GM12873 (cell line): Measurements from ENCODE around the gene TNS2.

Experiments
- TF ChIP-seq, protein P1 (sequence below): IDR thresholded peaks from 2 replicates; pipeline ENCODE4 v1.5.1; 2012; ENCODE audit warnings: low read depth, mild to moderate bottlenecking, moderate library complexity, low read length, control low read depth; ENCODE audit not compliant: insufficient read depth; ENCODE audit errors: missing control alignments

Gene TNS2

DNA sequence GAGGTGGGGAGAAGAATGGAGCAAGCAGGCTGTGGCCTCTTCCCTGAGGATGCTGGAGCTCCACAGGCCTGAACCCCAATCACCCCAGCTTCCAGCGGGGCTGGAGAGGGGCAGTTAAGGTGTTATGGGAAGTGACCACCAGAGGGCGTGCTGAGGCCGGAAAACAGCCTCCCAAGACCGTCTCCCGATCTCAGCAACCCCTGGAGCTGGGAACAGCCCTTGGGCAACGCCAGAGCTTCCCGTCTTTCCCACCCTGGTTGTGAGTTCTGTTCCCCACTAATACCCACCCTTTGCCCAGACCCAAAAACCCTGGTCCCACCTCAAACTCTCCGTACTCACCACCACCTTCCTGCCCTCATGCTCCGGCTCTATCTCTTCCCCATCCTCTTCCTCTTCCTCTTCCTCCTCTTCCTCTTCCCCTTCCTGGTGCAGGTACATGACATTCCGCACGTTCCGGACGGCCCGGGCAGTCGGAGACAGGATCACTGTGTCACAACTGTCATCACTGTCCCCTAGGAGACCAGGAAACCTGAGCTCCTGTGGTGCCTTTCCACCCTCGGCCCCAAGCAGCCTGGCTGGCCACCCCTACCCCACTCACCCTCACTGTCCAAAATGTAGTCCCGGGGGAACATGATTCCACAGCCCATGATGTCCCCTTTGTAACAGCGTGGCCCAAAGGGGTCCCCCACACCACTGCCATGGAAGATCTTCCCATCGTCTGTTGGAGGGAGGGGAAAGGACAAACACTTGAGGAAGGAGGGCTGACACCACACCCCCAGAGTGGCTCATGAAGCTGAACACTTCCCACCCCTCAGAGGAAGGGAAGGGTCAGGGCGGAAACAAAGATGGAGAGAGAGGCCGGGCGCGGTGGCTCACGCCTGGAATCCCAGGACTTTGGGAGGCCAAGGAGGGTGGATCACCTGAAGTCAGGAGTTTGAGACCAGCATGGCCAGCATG is 16.4 kb downstream of the TNS2 start:
- TF ChIP-seq, protein P1, sequence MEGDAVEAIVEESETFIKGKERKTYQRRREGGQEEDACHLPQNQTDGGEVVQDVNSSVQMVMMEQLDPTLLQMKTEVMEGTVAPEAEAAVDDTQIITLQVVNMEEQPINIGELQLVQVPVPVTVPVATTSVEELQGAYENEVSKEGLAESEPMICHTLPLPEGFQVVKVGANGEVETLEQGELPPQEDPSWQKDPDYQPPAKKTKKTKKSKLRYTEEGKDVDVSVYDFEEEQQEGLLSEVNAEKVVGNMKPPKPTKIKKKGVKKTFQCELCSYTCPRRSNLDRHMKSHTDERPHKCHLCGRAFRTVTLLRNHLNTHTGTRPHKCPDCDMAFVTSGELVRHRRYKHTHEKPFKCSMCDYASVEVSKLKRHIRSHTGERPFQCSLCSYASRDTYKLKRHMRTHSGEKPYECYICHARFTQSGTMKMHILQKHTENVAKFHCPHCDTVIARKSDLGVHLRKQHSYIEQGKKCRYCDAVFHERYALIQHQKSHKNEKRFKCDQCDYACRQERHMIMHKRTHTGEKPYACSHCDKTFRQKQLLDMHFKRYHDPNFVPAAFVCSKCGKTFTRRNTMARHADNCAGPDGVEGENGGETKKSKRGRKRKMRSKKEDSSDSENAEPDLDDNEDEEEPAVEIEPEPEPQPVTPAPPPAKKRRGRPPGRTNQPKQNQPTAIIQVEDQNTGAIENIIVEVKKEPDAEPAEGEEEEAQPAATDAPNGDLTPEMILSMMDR, result peak; percentile 94

GRCh38 chr12:53067074-53067992 is 17.5 kb downstream of the TNS2 start:
- TF ChIP-seq, protein P1, result no peak

DNA sequence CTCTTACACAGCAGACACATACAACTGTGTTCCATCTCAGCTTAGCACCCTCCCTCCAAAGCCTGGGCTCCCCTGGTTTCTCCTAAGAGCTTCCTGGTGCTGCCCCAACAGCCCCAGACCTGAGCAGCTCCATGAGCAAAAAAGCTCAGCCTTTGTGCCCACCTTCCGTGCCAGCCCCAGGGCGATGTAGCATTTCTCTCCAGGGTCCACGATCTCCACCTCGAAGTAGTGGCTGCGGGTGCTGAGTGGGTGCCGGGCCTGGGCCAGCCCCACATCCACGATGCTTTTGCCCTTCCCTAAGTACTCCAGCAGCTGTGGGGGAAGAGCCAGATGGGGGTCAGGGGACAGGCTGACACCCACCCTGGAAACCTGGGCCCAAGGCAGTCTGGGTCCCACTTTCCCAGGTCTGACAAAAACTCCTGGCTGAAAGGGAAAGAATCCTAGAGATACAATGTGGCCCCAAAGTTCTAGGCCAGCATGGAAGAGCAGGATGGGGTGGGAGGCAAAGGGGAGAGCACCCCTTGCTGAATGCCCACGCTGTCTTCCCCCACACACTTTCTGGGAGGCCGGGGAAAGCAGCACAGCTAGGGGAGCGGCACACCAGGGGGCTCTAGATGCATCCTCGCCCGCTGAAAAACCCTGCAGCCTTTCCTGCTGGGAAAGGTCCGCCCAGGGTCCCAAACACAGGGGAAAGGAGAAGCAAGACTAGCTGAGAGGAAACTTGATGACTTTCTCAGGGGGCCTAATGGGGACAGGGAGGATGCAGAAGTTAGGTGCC is 18.3 kb downstream of the TNS2 start:
- TF ChIP-seq, protein P1, result no peak

DNA sequence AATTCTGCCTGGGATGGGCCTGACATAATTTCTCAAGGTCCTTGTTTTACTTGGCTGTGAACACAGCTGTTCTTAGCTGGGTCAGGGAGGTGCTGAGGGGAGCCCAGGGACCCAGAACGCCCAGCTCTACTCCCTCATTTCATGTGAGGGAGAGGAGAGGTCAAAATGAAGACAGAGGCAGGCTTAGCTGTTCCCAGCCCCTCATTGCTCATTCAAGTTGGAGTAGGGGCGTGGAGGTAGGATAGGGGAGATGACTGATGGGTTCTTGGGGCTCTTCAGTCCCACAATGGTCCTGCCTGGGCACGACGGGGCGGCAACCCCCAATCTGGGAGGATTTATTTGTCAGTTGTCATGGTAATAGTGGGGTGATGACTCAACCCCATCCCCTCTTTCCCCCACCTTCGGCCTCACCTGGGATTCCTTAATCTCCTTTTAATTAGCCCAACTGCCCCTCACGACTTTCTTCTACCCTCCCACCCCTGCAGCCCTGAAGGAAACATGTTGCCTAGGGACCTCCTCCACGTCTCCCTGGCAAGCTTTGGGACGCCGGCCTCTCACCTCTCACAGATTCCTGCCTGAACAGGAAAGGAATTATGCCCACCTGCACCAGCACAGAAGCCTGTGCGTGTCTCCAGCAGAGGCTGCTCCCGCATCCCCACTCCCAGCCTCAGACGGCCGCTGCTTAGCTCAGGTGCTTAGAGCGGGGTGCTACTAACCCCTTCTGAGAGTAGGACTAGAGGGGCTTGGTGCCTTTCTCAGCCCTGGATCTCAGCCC is 19.1 kb downstream of the TNS2 start:
- TF ChIP-seq, protein P1, result no peak

DNA sequence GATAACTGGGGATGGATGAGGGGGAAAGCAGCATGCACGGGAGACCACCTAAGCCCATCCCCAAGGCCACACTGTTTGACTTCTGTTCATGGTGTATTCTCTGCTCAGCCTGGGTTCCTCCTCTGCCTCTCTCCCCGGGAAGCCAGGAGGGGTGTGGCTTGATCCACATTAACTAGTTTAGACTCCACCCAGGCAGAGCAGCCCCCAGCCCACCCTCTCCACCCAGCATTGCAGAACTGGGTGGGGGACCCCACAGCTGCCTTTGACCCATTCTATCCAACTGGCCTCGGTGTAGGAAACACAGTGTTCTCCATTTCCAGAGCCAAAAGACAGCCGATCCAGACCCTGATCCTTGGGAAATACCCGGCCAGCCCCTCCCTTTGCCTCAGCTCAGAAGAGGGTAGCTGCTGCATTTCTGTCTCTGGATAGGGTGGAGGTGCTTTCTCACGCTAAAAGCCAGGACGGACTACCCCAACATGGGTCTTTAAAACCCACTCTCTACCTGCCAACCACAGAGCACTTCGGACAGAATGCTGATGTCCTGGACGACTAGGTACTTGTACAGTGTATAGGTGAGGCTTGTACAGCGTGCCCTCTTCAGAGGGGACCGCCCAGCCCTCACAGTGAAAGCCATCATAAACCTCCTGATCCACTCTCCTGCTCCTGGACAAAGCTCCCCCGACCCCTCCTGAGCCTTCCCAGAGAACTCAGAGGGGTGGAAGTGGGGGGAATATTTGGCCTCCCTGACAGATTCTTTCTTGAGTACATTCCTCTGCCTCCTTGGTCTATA is 20.0 kb downstream of the TNS2 start:
- TF ChIP-seq, protein P1, result no peak

DNA sequence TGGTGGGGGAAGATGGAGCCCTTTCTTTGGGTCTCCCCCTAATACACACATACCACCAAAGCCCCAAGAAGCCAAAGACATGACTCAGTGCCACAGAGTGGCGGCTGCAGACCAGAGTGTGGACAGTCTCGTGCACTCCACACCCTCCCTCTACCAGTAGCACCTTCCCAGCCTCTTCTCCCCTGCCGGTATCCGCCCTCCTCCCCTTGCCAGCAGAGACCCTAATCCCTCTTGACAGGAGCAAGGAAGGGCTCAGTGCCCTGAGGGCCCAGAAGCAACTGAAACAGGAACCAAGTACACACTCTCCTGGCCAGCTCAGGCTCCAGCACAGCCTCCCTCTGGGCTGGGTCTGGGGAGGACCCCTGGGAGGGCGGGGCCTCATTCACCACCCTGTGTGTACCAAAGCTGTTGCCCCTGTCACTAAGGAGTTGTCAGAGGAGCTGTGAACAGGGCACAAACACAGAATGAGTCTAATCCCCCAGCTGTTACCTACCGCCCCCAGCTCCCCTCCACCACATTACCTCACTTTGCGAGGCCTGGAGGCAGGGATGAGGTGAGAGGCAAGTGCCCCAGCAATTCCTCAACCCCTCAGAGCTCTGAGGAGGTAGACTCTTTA is 21.1 kb downstream of the TNS2 start:
- TF ChIP-seq, protein P1, result no peak
